Kidney capillary endothelial cell (primary cell): ENCODE measurements around the gene NUP188.
"Not testable (repeated sequence)": the region's sequence is repeated elsewhere in the genome, so short reads cannot be mapped to it uniquely, and the experiment has no call there.

Source experiments
- DNase-seq: peaks from one replicate; pipeline ENCODE4 v3.0.0-alpha.2; 2018; ENCODE audit warnings: low spot score

NUP188 gene

DNA sequence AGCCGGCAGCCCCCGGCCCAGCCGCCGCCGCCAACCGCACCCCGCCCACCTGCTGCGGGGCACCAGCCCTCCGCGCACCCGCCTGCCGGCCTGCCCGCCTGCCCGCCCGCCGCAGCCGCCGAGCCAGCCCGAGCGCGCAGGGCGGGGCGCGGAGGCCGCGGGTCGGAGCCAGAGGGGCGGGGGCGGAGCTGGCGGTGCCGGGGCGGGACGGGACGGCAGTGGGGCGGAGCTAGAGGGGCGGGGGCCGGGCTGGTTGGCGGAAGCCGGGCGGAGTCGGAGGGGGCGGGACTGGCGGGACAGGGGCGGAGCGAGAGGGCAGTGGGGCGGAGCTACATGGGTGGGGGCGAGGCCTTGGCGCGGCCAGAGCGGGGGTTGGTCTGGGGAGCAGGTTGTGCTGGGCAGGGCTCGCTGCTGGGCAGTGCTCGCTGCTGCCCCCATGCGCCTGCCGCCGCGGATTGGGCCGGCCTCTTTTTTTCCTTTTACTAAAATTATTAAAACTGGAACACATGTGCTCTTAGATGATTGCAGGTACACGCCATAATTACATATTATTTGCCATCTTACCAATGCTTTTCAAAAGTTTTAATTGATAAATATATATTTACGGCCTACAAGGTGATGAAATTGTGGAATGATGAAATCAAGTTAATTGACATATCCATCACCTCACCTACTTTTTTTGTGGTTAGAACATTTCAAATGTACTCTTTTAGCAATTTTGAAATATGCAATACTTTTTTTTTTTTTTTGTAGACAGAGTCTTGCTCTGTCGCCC, 80.9 kb downstream of the NUP188 start, which contains the start of gene SH3GLB2:
Gene SH3GLB2, minus strand, starts transcription at position 140 of the 775 bp plus-strand sequence. CDS start 177 bp downstream, outside the sequence.
- peak; percentile 89 for DNase-seq

DNA sequence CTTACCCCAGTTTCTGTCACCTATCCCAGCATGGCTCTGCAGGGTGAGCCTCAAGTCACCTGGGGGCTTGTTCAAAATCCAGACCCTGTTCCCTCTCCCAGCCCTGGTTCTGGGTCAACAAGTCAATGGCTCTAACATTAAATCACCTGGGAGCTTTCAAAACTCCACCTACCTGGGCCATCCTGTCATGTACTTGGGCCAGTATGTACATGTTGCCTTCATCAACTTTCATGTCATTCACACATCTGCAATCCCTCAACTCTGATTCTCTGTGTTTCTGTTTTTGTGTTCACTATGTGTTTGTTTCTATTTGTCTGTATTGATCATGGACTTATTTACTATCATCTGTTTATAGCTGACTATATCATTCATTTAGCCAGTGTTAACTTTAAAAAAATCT, 82.7 kb downstream of the NUP188 start:
- no peak for DNase-seq

DNA sequence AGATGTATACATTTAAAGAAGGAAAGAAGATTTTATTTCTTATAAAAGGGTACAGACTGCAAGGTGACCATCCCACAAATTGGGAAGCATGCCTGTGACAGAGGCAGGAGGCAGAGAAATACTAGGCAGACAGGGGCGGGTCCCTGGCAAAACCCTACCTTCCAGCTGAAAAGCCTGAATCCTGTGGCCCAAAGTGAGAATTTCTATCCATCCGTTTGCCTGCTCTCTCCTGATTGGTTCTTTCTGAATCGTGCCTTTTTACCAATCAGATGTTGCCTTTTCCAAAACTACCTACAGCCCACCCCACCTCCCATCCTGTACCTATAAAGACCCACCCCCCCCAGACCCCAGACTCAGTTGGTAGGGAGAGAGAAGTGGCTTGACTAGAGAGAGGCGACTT, 84.0 kb downstream of the NUP188 start:
- no peak for DNase-seq

DNA sequence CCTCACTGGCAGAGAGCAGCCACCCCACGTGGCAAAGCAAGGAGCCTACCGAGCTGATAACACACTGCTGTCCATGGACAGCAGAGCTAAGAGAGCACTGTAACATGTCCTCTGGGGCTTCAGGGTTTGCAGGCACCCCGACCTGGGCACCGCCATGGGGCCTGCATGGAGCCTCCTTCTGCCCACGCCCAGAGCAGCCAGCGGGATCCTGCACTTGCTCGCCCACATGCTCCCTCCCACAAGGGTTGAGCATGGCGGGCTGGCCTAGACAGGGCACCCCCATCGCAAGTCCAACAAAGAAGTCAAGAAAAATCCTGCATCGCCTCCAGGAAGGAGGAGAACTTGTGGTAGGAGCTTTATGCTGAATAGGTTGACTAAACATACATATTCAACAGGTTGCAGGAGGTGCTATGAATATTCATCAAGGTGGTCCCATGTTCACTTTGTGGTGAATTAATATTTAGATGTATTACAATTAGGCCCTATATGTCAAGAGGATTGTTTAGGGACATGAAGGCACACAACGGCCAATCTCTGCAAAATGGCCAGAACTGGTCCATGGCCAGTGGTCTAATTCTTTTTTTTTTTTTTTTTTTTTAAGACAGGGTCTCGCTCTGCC, 85.2 kb downstream of the NUP188 start:
- no peak for DNase-seq

DNA sequence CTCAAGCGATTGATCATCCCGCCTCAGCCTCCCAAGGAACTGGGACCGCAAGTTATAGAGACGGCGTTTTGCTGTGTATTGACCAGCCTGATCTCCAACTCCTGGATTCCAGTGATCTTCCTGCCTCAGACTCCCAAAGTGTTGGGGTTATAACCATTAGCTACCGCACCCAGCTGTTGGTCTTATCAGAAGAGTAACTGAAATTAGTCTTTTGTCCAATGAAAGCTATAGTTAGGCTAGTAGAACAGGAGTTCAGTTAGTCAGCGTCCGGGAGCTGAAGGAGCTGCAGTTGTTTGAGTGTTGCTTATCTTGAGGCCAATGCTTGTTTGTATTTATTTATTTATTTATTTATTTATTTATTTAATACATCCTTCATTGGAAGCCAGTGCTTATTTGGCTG, 85.7 kb downstream of the NUP188 start:
- DNase-seq = no peak

DNA sequence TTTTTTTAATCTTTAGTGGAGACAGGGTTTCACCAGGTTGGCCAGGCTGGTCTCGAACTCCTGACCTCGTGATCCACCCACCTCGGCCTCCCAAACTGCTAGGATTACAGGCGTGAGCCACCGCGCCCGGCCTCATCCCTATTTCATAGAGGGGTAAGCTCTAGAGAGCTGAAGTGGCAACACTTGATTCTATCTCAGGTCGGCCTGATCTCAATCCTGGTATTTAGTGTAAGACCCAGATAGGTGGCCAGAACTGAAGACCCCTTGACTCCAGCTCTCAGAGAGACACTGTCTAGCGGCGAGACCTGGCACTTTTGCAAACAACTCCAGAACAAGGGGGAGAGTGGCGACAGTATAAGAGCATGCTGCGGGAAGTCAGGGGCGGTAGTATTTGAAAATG, 88.3 kb downstream of the NUP188 start:
- not testable (repeated sequence) for DNase-seq

DNA sequence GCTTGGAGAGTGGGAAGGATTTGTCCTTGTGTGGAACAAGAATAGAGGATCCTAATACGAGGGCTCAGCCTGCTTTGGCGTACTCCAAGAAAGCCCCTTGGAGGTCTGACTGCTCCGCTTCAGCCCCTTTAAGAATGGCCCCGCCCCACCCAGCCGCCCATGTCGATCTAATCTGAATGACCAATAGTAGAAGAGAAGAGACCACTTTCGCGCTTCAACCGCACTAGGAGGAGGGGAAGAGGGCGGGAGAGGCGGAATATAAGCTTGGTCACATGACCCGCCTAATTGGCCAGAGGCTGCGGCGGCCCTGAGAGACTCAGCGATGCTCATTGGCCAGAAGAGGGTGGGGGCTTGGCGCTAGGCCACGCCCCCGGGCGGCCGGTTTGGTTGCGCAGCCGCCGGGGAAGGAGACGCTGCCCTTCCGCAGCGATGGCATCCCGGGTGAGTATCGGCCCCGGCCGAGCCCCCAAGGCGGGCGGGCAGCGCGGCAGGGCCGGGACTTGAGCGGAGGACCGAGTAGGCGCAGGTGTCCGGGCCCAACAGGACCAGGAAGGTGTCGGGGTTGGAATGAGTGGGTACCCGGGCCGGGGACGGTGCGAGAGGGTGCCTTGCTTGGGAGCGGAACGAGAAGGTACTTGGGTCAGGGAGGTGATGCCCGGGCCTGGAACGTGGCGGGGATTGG, 88.9 kb downstream of the NUP188 start, which contains the start of gene MIGA2:
Gene MIGA2, plus strand, starts transcription at position 386 of the 682 bp plus-strand sequence. CDS start 3,969 bp downstream, outside the sequence.
- peak; percentile 99 for DNase-seq

DNA sequence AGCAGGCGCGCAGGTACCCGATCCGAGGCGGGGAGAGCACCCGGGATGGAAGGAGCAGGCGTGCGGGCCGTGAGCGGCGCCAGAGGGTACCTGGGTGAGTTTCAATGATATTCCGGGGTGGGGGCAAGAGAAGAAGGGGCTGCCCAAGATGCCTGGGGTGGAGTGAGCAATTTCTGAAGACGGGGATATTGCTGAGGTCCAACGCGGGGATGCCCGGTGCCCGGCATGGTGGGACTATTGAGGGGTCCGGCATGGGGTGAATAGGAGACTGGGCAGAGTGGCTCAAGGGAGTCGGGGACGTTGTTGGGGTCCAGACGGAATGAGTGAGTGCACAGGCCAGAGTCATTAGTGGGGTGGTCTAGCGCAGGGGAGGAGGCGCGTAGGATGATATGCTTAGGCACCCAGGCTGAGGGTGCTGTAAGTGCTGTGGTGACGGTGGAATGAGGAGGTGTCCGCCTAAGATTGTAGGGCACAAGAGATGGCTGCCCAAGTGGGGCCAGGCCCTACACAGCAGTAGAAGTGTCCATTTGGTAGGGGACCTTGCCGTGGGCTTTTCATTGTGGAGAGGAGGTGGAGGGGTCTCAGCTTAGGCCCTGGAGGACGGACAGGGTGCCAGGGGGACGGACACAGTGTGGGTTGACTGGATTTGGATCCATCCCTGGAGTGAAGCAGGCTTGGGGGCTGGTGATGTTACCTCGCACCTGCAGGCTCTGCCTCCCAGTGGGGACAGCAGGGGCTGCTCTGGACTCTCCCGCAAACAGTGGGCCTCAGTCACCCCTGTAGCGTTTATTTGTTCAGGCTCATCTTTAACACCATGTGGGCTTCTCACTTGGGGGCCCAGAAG, 89.6 kb downstream of the NUP188 start:
- DNase-seq = no peak

DNA sequence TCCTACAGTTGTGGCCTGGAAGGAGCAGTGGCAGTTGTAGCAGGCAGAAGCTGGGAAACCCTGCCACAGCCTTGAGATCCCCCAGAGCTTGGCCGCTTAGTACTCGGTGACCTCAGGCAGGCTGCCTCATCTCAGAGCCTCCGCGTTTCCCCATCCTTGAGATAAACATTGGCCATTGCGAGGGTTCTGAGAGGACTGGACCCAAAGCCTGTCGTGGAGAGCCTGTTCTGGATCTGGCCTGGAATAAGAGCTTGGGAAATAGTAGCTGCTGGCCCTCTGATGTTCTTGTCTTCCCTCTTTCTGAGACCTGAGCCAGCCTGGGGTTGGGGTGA, 90.2 kb downstream of the NUP188 start:
- DNase-seq = no peak

DNA sequence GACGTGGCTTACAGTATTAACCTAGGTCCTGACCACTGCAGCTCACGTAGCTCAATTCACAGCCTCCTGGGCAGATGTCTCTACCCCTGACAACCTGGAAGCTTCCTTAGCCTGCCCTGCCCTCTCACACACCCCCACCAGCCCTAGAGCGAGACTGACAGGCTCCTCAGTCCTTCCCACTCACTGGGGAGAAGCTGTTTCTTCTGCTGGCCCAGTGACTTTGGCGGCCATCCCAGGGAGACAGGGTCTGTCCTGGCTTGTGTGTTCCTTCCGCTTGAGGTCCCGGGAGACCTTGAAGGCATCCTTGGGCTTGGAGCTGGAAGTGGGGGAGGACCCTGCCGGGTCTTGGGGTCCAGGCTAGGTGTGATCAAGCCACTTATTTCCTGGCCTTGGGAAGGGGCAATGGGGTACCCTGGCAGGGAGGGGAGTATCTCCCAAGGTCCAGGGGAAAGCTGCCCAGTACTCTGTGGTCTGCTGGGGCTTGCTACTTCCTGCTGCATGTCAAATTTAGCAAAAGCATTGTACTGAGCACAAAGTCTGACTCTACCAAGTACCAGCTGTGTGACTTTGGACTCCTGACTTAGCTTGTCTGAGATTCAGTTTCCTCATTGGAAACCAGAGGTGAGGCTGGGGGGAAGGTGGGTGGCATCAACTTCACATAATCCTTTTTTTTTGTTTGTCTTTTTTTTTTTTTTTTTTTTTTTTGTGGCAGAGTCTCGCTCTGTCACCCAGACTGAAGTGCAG, 90.8 kb downstream of the NUP188 start:
- DNase-seq = no peak

DNA sequence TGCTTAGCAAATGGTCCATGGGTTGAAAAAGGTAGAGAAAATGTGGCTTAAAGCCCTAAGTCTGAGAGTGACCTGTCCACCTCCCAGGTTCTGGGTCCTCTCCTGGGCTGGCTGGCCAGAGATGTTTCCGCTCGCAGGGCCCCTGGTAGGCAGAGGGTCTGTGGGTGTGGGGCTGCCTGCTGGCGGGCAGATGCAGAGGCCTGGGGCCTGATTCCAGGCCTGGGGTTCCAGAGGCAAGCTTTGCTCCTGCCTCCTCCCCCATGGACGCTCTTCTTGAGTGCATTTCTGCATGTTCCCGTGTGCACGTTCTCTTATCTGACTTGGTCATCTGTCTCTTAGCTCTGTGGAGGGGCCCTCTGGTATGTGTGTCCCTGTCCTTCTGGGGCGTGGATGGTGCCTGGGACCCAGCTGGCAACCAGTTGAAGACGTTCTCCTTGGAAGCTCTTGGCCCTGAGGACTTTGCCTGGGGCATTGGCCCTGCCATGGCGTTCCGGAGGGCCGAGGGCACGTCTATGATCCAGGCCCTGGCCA, 92.7 kb downstream of the NUP188 start:
- DNase-seq = no peak

DNA sequence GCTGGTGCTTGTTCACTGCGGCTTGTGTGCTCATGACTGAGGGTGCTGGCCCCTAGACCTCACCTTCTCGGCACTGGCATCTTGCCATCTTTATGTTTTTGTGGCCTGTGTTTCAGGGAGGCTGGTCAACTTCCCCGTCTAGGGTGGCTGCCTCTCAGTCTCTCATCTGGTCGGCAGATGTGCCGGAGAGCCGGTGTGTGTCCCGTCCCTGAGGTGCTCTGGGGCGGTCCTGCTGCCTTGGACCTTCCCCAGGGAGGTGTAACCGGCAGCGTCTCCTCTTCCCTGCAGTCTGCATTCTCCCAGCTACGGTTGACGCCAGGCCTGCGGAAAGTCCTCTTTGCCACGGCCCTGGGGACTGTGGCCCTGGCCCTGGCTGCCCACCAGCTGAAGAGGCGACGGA, 94.5 kb downstream of the NUP188 start:
- DNase-seq = no peak

DNA sequence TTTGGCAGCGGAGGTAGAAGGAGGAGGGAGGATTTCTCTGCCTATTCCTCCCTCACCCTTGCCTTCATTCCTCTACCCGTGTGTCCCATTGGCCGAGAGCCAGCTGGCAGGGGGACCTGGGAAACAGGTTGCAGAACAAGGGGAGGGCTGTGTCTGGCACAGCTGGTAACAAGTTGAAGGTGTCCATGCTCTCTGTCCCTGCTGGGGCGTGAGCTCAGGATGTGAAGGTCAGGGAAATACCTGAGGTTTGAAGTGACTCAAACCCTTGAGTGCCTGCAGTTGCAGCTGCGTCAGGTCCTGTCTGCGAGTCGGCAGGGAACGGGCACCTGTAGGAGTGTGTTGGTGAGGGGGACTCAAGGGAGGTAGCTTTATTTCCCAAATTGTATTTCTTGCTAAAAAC, 105.1 kb downstream of the NUP188 start:
- no peak for DNase-seq

DNA sequence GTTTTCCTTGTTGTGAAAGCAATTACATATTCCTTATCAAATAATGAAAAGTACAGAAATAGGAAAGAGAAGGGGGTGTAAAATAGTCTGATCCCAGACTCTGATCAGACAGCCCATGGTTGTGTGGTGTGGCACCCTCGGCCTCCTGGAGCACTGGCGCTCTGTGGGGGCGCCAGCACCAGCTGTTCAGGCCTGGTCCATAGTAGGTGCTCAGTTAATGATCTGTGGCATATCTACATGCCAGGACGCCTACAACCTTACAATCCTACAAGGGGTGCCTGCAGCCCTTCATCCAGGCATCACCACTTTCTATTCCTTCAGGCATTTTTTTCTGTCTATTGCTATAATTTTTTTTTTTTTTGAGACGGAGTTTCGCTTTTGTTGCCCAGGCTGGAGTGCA, 105.5 kb downstream of the NUP188 start:
- no peak for DNase-seq

DNA sequence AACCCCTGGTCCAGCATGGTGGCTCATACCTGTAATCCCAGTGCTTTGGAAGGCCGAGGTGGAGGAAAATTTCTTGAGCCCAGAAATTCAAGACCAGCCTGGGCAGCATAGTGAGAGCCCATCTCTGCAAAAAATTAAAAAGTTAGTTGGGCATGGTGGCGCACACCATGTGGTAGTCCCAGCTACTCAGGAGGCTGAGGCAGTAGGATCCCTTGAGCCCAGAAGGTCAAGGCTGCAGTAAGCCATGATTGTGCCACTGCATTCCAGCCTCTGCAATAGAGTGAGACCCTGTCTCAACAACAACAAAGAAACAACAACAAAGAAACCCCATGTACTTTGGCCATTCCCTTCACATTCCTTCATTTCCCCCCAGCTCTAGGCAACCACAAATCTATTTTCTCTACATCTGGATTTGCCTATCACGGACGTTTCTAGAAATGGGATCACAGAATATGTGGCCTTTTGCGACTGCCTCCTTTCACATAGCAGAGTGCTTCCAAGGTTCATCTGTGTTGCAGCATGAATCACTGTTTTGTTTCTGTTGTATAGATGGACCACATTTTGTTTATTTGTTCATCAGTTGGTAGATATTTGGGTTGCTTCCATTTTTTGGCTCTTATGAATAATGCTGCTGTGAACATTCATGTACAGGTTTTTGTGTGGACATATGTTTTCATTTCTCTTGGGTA, 106.8 kb downstream of the NUP188 start:
- no peak for DNase-seq
